Heart left ventricle (tissue), 13 donors: ENCODE measurements around the gene TTC12.
A peak's percentile ranks its signal among the peaks of the same experiment; 100 is the strongest.

Experiments used
- CTCF ChIP-seq, 12 donors: fragments of 200-600 bp; sonication (generic) in 4 of 12; IDR thresholded peaks; one replicate each; pipeline versions ENCODE4 v1.5.0 to v1.8.0; 2018 to 2022; ENCODE audit warnings: antibody characterized with exemption in 12 of 12, mild to moderate bottlenecking in 5 of 12
- POLR2A ChIP-seq, 2 donors: fragments of 450-650 bp; IDR thresholded peaks; one replicate each; pipeline ENCODE4 v1.6.1; 2017; ENCODE audit warnings: antibody characterized with exemption in 2 of 2, mild to moderate bottlenecking in 2 of 2, moderate library complexity in 2 of 2
- donor health status: ischemic (EF 13 %, LVEDD 7.1; RV severe dilation, severe dysfunction).
- donor health status: DM: no; HTN: yes; CAD: no.
- donor health status: DM: no; HTN: no; CAD: no.
- donor health status: ischemic (EF 25% LVEDD 6.9; RV normal size, moderate dysfunction).
- donor health status: ischemic (EF 25% LVEDD 5.7; RV mildly dilated, moderate dysfunction).
- donor health status: ischemic (EF 35%, LVEDD 5.7; RV mildly dilated, moderate dysfunction).
- donor health status: nonischemic (EF 11% LVEDD 7.7; RV severe dilation, severe dysfunction).
- donor health status: DM: yes; HTN: yes; CAD: no.
- donor health status: PGD.
- donor health status: ischemic (EF 29% LVEDD 5.4; RV normal size, mild dysfunction).
- donor health status: nonischemic (EF 23%, LVEDD 6.1; RV moderate dilation, normal function).

- TF ChIP-seq CTCF (IDR thresholded peaks at IDR 0.05) = peak in 3 of 12 donors; percentile 20 to 21 (median 20)
- TF ChIP-seq POLR2A (IDR thresholded peaks at IDR 0.05) = no peak
Observed at GRCh38 chr11:113387605-113388211, 73.3 kb downstream of the TTC12 start, which contains the start of gene ANKK1.
